Measurements from ENCODE around the gene HK2. TPM values are rescaled to one million over a fixed set of nuclear protein-coding genes. Genes with fewer than 3 reads are reported as not detected.

HK2 gene
- total and polyA plus RNA-seq, 8 donors: 0.47 to 8.6 (median 2.9) TPM

DNA sequence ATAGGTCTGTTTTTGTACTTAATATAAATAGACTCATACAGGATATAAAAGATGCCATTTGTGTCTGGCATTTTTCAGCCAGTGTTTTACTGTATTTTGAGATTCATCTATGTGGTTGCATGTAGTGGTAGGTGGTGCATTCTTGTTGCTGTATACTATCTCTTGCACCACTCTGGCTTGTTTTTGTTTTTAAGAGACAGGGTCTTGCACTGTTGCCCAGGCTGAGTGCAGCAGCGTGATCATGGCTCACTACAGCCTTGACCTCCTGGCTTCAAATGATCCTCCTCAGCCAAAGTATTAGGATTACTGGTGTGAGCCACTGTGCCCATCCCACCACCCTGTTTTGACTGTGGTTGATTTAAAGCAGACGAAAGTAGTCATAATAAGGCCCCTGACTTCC is 12.6 kb downstream of the HK2 start:
- FAIRE-seq (no peak), DNase-seq (no peak), ATAC-seq (no peak)
- peaks cover 10 to 43% (median 10%) of the 10 kb centered on the region in 3 donors for H3K4me1 ChIP-seq
- H3K27me3 ChIP-seq: no peaks in the 10 kb centered on the region
- no peak overlapping the region for H3K4me3 ChIP-seq
- TF ChIP-seq, protein P1, sequence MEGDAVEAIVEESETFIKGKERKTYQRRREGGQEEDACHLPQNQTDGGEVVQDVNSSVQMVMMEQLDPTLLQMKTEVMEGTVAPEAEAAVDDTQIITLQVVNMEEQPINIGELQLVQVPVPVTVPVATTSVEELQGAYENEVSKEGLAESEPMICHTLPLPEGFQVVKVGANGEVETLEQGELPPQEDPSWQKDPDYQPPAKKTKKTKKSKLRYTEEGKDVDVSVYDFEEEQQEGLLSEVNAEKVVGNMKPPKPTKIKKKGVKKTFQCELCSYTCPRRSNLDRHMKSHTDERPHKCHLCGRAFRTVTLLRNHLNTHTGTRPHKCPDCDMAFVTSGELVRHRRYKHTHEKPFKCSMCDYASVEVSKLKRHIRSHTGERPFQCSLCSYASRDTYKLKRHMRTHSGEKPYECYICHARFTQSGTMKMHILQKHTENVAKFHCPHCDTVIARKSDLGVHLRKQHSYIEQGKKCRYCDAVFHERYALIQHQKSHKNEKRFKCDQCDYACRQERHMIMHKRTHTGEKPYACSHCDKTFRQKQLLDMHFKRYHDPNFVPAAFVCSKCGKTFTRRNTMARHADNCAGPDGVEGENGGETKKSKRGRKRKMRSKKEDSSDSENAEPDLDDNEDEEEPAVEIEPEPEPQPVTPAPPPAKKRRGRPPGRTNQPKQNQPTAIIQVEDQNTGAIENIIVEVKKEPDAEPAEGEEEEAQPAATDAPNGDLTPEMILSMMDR (IDR thresholded peaks at IDR 0.05): no peak
- no peaks in the 10 kb centered on the region for H3K36me3 ChIP-seq
- 86 to 95% methylated on average over 2 of the region's 2 CpGs for WGBS, 2 donors
- intact Hi-C loops (cut with DNase I): no loop called here
- peak overlapping the region in 1 of 4 donors; percentile 83 for H3K27ac ChIP-seq
- H3K9me3 ChIP-seq: no peaks in the 10 kb centered on the region

DNA sequence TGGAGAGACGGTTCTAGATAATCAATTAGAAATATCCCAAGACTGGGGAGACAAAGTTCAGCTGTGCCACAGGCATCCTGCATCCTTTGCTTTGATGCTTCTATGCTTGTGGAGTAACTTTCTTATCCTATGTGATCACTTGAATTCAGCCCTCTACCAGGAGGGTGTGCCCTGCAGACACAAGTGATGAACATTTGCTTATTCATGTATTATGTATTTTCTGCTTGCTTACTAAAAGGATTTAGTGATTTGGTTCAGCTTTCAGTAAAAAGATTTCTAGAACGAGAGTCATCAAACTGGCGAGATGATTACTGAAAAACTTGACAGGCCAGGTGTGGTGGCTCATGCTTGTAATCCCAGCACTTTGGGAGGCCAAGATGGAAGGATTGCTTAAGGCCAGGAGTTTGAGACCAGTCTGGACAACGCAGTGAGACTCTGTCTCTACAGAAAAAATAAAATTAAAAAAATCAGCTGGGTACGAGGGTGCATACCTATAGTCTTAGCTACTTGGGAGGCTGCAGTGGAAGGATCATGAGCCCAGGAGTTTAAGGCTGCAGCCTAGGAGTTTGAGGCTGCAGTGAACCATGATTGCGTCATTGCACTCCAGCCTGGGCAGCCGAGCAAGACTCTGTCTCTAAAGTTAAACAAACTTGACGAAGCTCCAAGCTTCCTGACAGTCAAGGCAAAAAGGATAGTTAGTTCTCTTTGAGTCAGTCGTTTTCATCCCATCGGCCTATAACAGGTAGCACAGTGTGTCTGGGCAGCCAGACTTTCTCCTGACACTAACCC is 13.3 kb downstream of the HK2 start:
- FAIRE-seq: no peak

DNA sequence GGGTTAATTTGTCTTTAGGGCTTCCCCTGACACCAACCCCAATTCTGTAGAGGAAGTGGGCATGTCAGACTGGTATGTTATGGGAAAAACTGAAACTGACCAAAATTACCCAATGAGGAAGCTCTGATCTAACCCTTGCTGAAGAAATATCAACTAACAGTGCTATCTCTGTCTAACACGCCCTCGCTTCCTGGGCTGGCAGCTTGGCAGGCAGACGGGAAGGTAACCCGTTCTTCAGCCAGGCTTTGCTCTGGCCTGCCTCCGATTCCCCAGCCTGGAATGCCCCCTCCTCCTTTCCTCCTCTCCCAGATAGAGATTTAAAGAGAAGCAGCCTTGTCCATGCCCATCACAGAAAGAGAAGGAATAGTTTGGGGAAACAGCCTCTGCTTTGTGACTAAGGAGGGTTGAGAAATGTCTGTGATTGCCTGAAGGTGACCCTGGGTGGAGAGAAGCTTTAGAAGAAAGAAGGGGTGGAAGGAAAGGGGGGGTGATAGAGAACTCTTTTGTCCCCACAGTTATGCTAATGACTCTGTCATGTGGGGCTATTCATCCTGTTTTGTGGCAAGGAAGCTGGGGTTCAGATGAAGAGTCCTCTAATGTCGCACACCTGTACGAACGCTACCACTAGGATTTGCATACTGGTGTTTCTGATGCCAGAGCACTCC is 15.4 kb downstream of the HK2 start:
- peak in 3 of 4 donors; percentile 42 to 59 (median 59) for ATAC-seq
- Histone ChIP-seq H3K9me3 (no peaks in the 10 kb centered on the region), H3K4me1 (peaks cover 10 to 31% (median 10%) of the 10 kb centered on the region in 3 donors), H3K27me3 (no peaks in the 10 kb centered on the region), H3K4me3 (no peak overlapping the region), H3K36me3 (no peaks in the 10 kb centered on the region), H3K27ac (peak overlapping the region in 2 of 4 donors; percentile 25 to 56)
- 47 to 49% methylated on average over 8 of the region's 8 CpGs for WGBS, 2 donors
- TF ChIP-seq, protein P1 (IDR thresholded peaks at IDR 0.05): no peak
- DNase-seq: peak in 1 of 6 donors; percentile 51
- no peak for FAIRE-seq
- intact Hi-C loops (cut with DNase I): no loop called here

More for the DNA sequence above, 13.3 kb downstream of the HK2 start:
- no peak for DNase-seq
- TF ChIP-seq, protein P1 (IDR thresholded peaks at IDR 0.05): no peak
- 82 to 87% methylated on average over 10 of the region's 10 CpGs for WGBS, 2 donors
- Histone ChIP-seq H3K4me3 (no peak overlapping the region), H3K4me1 (peaks cover 10 to 43% (median 10%) of the 10 kb centered on the region in 3 donors), H3K36me3 (no peaks in the 10 kb centered on the region), H3K9me3 (no peaks in the 10 kb centered on the region), H3K27me3 (no peaks in the 10 kb centered on the region), H3K27ac (no peak overlapping the region)
- ATAC-seq: no peak
- intact Hi-C loops (cut with DNase I): no loop called here

DNA sequence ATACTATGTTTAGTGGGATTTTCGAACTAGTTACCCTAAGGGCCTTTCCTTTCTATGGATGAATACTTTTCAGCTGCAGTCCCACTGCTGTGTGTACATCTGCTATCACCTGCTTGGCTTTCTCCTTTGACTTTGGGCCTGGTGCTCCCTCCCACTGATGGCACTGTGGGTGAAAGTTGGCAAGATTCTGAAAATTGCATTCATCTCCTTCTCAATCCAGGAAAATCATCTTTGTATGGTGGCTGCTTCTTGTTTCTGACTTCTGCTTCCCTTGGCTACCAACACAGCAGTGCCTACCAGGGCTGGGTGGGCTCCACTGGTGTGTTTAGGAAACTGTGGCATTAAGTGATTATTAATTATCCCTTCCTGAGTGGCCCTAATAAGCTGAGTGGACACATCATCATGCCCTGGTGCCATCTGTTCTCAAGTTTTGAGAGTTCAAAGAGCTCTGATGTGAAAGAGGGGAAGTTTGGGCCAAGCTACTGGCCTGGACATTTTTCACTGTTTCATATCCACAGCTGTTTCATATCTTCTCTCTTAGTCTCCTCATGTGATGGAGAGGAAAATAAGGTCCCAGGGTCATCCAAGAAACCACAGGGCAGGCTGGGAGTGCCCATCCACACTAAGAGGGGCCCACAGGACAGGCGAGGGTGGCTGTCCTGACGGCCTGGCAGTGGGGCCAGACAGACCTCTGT is 16.7 kb downstream of the HK2 start:
- FAIRE-seq (no peak), DNase-seq (no peak), ATAC-seq (no peak)
- Histone ChIP-seq H3K36me3 (no peaks in the 10 kb centered on the region), H3K4me1 (peaks cover 4 to 20% (median 9%) of the 10 kb centered on the region in 3 donors), H3K9me3 (no peaks in the 10 kb centered on the region), H3K27ac (peak overlapping the region in 1 of 4 donors; percentile 25), H3K27me3 (no peaks in the 10 kb centered on the region), H3K4me3 (no peak overlapping the region)
- TF ChIP-seq, protein P1 (IDR thresholded peaks at IDR 0.05): no peak
- intact Hi-C loops (cut with DNase I): no loop called here
- WGBS, 2 donors: 91 to 92% methylated on average over 3 of the region's 3 CpGs
